SIG-M5 treated with dmso at 0.1 percent for 504 hours (cell line): ENCODE data around the gene GALNTL6.

Experiments
- DNase-seq: peaks from one replicate; lab custom pipeline; 2025; ENCODE audit not compliant: unreplicated experiment; lab: John Stamatoyannopoulos, UW

The GALNTL6 gene

DNA sequence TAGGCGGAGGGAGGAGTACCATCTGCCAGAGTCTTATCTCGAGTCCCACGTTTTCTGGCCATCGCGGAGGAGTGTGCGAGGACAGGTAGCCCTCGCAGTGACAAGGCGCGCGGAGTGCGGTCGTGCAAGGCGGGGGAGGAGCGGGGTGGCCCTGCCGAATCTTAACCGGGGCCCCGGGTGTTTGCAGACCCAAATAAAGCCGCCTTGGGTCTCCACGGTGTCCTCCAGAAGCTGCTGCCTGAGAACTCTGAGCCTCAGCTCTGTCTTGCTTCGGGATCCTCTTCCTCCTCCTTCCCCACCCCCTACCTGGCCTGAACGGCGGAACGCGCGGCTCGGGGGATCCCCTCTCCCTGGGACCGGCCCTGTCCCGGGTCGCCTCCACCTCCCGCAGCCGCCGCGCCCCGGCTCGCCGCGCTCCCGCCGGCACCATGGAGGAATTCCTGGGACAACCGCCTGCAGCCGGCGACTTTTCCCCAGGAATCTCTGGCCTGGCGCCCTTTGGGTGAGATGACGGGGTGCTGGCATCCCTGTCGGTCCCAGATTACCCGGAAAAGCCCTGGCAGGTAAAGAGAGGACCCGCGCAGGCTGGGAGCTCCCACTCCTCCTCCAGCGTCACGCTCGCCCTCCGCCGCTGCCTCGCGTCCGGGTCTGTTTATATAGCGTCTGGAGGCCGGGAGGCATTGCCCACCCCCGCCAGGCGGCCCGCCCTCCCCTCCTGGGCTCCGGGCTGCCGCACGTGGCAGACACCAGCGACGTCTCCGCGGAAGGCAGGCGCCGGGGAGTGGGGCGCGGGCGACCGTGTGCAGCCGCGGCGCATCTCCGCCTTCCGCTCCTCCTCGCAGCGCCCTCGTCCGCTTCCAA, at the start of gene GALNTL6:
GALNTL6 (plus strand) TSS at position 740 of the 861 bp plus-strand sequence.
- DNase-seq, result no peak

DNA sequence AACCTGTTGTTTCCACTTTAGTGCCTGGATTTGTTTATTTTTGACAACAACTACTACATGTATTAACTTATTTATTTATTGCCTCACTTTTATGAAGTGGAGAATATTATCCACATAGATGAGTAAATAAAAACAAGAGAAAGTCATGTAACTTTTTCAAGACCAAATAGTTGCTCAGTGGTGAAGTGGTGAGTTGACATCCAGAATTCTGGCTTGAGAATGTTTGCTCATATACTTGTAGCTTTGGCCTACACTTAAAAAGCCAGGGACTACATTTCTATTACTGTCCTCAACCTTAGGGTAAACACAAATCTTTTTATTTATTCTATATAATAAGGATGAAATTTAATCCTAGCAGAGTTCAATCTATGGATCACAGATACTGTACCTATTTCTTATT, 47.7 kb upstream of the GALNTL6 start:
- DNase-seq, result no peak

DNA sequence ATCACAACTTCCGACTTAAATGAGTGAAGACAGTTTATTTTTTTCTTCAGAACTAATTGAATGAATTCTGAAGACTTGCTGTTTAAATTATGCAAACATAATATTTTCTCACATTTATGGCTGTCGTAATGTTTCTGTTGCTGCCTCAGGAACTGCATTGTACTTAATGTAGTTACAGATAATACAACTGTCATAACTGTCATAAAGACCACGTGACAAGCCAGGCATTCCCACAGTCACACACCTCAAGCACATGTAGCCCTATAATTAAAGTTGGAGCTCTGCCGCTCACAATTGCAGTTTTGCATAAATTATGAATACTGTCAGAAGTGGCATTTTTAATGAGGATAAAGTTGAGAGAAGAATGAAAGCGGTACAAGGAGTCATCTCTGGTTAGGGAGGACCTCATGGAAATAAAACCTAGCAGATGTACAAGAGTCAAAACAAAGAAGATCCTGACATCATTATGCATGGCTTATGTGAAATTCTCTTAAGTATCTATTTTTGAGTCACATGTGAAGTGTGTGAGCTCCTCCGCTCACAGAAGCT, 38.5 kb upstream of the GALNTL6 start:
- no peak for DNase-seq

DNA sequence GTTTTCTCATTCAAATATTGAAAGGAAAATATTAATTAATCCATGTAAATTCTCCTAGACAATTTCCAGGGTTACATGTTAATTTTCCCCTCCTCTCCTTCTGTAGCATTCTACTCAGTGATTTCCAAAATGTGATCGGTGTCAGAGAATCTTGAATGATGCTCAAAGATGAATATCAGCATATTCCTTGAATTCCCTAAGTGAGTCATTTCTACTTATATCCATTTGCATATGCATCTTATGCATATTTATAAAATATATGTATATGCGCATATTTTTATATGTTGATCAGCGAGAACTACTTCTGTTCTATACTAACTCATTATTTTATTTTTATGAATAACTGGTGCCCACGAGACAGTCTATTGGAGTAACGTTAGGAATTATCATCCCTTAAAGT, 33.9 kb upstream of the GALNTL6 start:
- no peak for DNase-seq

DNA sequence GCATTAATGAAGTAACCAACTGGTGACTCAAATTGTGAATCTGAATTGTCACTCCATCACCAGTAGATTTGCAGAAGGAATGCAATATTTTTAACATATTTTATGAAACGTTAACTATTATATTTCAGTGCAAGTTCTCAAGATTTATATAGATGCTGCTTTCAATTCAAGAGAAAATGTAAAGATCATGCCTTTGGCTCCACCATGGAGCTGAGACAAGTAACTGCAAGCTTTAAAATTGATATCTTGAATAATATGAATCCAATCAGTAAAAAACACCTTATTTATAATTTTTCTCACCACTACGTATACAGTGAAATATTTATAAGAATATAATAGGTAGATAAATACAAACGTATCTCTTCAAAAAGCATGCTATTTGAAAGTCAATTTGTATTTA, 27.8 kb upstream of the GALNTL6 start:
- DNase-seq, result no peak

DNA sequence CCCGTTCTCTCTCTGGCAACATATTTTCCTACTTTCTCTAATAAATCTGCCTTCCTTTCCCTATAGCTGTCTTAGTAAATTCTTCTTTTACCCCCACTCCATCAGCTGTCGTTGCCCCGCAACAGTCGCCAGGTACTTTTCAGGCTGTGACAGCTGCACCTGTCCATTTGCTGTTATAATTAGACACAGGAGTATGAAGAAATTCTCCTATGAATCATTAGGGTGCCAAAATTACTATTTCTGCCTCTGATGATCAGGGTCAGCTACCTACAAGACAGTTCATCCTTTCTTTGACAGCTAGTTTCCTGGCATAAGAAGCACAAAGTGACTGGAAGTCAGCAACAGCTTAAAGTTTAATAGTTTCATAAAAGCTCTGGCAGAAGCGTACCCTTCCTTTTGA, 19.5 kb upstream of the GALNTL6 start:
- no peak for DNase-seq

DNA sequence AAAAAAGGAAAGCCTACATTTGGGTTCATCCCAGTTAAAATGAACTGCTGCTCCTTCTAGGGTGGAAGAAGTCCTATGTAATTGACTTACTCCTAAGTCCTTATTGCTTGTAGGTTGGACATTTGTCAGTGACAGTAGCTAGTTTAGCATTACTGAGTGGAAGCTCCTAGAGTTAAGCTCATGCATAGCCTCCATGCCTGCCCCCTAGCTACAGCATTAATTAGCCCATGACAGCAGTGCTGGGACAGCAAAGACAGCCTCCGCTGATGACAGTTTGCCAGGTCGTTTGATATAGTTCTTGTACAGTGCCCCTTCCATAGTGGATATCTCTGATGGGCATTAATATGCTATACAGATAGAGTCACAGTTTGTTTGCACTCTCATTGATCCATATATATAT, 18.7 kb upstream of the GALNTL6 start:
- no peak for DNase-seq

DNA sequence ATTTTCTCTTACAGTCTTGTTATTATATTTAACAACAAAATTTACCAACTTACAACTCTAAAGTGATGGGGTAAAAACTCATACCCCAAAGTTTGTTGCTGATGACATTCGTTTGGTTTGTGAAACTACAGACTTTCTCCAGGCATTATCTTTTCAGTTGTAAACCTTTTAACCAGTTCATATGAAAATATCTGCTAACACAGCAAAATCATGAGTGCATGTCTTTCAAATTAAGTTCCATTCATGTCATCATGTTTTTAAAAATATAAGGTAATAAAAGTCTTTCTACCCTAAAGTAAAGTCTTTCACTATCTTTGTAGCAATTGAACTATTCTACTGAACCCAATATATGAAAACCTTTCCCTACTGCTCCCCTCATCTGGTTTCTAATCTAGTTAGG, 3.4 kb upstream of the GALNTL6 start:
- no peak for DNase-seq

DNA sequence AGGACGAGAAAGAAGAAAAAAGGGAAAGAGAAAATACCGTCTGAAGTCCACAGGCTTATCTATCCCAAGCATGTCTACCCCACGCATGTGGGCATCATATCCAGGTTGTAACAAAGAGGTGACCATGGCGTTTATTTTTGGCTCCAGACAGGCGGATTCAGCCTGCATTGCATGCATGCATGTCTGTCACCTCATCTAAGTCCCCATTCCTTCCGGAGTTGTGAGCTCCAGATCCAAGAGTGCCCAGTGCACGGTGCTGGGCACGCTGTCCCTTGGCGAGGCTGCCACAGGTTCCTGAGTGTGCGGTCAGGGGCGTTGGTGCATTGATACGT, 905 bp upstream of the GALNTL6 start:
- no peak for DNase-seq

DNA sequence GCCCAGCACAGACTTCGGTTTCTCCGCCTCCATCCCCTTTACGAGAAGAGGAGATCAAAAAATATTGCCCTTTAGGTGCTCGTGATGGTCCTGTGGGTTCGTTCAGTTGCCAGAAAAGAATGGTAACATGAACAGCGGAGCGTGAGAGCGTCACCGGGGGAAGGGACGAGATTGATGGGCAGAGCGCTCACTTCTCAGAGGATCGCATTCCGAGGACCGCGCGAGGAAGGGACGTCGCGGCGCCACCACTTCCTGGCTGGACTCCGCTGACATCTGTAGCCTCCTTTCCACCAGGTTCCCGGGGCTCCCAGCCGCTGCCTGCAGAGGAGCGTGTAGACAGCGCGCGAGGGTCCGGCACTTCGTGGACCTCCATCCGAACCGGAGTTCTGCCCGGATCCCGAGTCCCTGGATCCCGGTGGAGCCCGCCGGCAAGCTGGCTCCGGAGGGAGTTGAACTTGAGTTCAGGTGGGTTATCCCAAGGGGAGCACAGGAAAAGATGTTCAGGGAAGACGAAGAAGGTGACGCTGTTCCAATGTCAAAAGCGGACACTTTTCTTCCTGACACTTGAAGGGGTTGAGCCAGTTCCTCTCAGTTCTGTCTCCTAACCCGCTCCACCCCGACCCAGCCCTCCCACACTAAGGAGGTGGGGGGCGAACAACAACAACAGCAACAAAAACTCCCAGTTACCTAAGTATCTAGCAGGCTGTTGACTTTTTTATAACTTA, 484 bp downstream of the GALNTL6 start:
- DNase-seq, result no peak

DNA sequence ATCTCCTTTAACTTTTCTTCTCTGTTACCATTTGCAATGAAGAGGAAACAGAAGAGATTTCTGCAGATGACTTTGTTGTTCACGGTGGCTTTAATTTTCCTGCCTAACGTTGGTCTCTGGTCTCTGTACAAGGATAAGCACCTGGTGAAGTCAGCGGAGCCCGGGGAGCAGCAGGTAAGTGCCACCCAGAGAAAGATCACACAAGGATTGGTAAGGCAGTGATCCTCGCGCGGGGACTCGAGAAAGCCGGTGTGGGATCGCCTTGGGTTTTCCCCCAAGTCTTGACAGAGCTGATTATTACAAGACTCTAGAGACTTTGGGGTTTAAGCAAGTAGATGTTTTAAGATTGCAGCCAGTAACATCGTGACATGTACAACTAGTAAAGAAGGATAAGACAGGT, 1.3 kb downstream of the GALNTL6 start:
- no peak for DNase-seq

DNA sequence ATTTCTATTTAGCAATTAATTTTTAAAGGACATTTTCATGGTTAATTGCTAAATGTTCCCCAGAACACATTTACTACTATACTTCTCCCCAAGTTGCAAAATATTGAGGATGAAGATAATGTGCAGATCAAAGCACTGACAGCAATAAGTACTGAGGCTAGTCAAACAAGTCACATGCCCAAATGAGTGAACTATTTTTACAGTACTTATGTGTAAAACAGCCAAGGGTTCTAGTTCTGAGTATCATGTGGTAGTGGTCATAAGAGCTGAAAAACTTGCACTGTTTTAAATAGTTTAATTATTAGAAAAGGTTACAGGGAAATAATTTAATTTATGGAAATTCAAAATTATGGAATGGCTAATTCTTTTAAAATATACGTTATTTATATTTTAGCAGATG, 3.8 kb downstream of the GALNTL6 start:
- no peak for DNase-seq

DNA sequence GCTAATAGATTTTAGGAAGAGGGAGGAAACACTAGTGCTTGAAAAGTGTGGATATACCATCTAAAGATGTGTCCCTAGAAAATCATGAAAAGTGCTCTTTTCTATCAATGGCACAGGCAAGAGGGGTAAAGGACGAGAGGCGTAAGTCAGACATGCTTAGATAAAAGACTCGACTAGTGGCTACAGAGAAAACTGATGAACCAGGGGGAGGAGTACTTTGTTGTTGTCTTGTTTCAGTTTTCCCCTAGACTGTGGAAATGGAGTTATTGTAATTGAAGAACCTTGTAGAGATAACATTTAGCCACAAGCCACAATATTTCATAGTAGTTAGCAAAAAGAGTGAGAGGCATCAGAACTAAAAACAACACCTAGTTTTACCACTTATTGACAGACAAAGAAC, 21.4 kb downstream of the GALNTL6 start:
- DNase-seq, result no peak

DNA sequence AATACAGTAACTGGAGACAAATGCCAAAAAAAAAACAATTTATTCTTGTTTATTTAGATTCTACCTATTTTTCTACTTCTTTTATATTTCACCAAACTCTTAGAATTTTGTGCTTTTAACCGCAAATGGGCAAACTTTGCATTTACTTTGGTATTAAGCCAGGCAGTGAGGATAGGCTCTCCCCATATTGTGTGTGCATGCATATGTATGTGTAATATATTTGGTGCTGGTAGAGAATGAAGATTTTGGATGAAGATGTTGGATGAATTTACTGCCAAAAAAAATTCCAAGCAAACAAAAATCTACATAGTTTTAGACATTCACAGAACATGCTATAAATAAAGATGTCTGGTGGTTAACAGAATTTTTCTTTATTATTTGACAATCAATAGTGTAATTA, 30.3 kb downstream of the GALNTL6 start:
- DNase-seq, result no peak

DNA sequence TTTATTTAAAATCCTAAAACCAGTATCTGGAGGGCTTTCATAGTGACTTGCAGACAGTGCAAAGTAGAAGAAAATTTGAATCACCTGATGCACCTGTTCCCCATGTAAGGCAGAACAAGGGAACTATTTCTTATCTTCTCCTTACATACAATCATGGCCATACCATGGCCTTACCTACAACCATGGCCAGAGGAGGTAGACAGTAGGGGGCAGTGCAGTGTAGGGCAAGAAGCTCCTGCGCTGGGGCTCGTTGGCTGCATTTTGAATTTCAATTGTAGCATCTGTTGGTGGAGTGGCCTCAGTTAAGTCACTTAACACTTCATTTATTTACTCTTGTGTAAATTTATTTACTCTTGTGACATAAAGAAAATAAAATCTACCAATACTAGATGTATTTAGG, 33.0 kb downstream of the GALNTL6 start:
- peak; percentile 49 for DNase-seq

DNA sequence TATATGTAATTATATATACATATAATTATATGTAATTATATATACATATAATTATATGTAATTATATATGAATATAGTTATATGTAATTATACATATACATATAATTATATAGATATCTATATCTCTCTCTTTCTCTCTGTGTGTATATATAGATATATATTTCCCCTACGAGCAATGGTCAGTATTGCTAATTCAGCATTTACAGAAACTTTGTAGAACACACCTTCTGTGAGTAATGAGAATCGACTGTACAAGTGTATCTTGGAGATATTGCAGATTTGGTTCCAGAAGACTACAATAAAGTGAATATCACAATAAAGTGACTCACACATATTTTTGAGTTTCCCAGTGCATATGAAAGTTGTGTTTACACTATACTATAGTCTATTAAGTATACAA, 33.7 kb downstream of the GALNTL6 start:
- no peak for DNase-seq

DNA sequence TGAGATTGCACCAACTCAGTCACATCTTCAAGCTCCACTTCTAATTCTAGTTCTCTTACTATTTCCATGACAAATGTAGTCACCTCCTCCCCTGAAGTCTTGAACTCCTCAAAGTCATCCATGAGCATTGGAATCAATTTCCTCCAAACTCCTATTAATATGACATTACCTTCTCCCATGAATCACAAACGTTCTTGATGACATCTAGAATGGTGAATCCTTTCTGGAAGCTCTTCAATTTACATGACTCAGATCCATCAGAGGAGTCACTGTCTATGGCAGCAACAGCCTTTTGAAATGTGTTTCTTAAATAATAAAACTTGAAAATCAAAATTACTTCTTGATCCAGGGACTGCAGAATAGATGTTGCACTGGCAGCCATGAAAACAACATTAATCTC, 34.5 kb downstream of the GALNTL6 start:
- DNase-seq, result no peak

DNA sequence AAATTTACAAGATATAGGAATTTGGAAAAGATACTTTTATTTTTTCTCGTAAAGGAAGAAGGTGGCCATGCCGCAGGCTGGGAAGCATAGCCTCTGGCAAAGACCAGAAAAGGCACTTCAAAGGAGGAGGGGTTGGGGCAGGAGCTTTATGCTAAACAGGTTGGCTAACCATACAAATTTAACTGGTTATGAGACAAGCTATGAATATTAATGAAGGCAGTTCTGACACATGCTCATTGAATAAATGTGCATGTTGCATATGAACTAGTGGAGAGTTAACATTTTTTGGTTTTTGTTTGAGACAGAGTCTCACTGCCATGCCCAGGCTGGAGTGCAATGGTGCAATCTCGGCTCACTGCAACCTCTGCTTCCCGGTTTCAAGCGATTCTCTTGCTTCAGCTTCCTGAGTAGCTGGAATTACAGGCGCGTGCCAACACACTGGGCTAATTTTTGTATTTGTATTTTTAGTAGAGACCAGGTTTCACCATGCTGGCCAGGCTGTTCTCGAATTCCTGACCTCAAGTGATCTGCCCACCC, 36.5 kb downstream of the GALNTL6 start:
- no peak for DNase-seq

DNA sequence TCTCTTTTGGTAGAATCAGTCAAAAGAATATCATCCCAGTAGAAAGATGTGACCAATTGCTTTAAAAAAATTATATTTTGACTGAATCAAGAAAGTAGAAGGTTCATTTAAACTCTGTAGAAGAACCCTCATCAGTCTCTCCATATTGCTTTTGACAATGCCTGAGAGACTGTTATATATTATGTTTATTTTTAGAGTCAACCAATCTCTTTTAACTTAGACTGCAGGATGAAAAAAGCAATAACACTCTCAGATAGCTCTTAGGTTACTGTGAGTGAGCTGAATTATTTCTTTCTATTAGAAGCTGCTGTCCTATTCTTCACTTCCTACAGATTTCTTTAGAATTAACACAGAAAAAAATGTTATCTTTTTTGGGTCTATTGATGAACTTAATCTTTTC, 38.1 kb downstream of the GALNTL6 start:
- DNase-seq, result no peak

DNA sequence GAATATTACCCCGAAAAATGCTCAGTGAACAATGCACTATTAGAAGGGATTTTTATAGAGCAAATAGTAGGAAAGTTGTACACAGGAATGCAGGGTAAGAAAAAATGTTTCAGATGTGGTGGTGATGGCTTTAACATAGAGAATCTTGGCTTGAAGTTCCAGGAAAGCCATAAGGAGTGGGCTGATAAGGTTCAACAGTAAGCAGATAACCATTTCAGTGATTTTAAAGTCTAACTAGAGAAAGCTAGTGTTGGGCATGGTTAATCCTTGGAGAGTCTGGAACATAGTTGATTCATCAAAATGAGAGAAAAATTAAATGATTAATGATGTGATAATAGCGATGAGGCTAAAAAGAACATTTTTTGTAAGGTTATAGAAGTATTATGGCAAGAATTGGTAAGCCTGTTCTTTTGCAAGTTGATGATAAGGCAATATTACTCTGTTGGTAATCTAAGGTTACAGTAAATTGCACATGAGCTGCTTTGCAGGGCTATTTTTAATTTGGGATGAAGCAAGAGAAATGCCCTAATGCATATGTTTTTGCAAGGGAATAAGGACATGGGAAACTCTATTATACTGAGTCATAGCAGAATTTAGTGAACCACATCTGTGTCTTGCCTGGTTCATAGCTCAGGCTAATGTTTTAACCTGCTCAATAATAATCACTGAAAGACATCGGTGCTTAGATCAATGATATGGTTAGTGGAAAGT, 44.3 kb downstream of the GALNTL6 start:
- no peak for DNase-seq

DNA sequence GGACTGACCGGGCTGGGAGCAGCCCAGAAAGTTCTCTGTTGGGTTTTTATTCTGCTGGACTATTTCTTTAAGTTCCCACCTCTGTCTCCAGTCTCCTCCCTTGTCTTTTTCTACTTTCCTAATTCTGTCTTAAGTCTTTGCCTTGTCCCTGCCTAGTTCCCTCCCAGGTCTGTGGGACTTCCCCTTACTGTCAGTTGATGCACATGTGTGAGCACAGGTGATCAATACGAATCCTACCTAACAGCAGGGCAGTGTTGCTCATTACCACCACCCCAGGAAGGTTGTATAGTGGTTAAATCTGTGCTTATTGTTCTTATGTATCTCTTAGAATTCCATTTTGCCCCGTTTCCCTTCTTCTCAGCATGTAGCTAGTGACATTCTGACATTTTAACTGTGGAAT, 62.1 kb downstream of the GALNTL6 start:
- no peak for DNase-seq

DNA sequence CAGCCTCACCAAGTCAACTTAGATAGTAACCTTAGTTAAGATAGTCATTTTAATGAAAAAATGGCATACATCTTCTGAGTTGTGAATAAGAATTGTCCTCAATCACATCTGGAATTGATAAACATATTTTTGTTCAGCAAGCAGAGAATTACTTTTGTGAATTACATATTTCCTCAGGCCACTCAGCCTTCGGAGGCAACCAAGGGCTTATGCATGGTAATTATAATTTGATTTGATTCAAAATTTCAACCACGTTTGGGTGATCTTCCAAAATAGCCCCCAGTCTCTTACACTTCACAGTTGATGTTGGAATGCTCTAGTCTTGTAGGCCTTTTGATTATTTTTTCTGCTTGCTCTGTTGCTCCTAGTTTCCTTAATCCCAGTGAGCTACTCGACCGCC, 63.4 kb downstream of the GALNTL6 start:
- DNase-seq, result no peak
